Vagina (tissue), 2 donors: Measurements from ENCODE around the gene MTA1.

Source experiments
- POLR2A ChIP-seq, 2 donors: fragments of 450-650 bp; IDR thresholded peaks; one replicate each; pipeline ENCODE4 v1.6.1; 2017; ENCODE audit warnings: antibody characterized with exemption in 2 of 2, mild to moderate bottlenecking in 2 of 2, moderate library complexity in 2 of 2
- POLR2AphosphoS5 ChIP-seq, 2 donors: sonication (generic); formaldehyde crosslinking; IDR thresholded peaks; one replicate each; pipeline ENCODE4 v1.9.0; 2017; ENCODE audit warnings: antibody characterized with exemption in 2 of 2, mild to moderate bottlenecking in 2 of 2, low read depth in 1 of 2; ENCODE audit not compliant: insufficient read depth in 1 of 2
- TF ChIP-seq, protein P1 (sequence below), 3 experiments: fragments of 450-650 bp in 2 of 3; fragments of 200-600 bp in 1 of 3; sonication (generic) in 1 of 3; IDR thresholded peaks; one replicate each; pipeline ENCODE4 v1.5.1; 2017 to 2019; ENCODE audit warnings: antibody characterized with exemption in 3 of 3, mild to moderate bottlenecking in 2 of 3, moderate library complexity in 2 of 3

DNA sequence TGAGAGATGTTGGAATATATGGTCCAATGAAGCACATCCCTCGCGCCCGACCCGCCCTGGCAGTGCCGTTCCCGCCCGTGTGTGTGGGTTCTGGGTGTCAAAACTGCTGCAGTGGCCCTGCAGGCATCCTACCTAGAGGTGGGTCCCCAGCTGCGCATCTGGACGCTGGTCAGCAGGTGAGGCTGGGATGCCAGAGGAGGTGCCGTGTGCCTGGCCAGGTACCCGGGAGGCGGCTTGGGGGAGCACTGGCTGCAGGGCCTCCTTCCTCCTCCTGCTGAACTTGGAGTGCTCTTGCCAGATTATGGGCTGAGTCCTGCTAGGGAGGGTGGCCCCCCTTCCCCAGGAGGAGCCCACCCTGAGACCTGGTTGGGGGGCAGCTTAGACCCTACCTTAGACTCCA lies 5.2 kb downstream of the MTA1 start:
- TF ChIP-seq, protein P1, sequence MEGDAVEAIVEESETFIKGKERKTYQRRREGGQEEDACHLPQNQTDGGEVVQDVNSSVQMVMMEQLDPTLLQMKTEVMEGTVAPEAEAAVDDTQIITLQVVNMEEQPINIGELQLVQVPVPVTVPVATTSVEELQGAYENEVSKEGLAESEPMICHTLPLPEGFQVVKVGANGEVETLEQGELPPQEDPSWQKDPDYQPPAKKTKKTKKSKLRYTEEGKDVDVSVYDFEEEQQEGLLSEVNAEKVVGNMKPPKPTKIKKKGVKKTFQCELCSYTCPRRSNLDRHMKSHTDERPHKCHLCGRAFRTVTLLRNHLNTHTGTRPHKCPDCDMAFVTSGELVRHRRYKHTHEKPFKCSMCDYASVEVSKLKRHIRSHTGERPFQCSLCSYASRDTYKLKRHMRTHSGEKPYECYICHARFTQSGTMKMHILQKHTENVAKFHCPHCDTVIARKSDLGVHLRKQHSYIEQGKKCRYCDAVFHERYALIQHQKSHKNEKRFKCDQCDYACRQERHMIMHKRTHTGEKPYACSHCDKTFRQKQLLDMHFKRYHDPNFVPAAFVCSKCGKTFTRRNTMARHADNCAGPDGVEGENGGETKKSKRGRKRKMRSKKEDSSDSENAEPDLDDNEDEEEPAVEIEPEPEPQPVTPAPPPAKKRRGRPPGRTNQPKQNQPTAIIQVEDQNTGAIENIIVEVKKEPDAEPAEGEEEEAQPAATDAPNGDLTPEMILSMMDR (IDR thresholded peaks at IDR 0.05) = no peak
- TF ChIP-seq POLR2A (IDR thresholded peaks at IDR 0.05) = no peak
- TF ChIP-seq POLR2AphosphoS5 (IDR thresholded peaks at IDR 0.05; ENCODE audit: insufficient read depth in 1 of 2, low read depth in 1 of 2) = no peak
